HEK293 (cell line): ENCODE results near the gene CD46.

ENCODE experiments used
- GLIS2 ChIP-seq: fragments of 450-650 bp; formaldehyde crosslinking; IDR thresholded peaks from 2 replicates; pipeline ENCODE4 v1.5.1; 2016; ENCODE audit warnings: missing biosample characterization, missing genetic modification characterization
- ZNF140 ChIP-seq: fragments of 450-650 bp; formaldehyde crosslinking; IDR thresholded peaks from 2 replicates; pipeline ENCODE4 v1.5.1; 2016; ENCODE audit warnings: missing biosample characterization, missing genetic modification characterization
- ZNF274 ChIP-seq, 2 experiments: fragments of 200-500 bp in 1 of 2; fragments of 450-650 bp in 1 of 2; sonication (Bioruptor generic) in 1 of 2; formaldehyde crosslinking in 1 of 2; IDR thresholded peaks; 2 replicates each; pipeline versions ENCODE4 v1.5.1 to v1.6.1; 2014 to 2016; ENCODE audit warnings: borderline replicate concordance in 1 of 2, inconsistent platforms in 1 of 2, low read length in 1 of 2, missing biosample characterization in 1 of 2, missing genetic modification characterization in 1 of 2

DNA sequence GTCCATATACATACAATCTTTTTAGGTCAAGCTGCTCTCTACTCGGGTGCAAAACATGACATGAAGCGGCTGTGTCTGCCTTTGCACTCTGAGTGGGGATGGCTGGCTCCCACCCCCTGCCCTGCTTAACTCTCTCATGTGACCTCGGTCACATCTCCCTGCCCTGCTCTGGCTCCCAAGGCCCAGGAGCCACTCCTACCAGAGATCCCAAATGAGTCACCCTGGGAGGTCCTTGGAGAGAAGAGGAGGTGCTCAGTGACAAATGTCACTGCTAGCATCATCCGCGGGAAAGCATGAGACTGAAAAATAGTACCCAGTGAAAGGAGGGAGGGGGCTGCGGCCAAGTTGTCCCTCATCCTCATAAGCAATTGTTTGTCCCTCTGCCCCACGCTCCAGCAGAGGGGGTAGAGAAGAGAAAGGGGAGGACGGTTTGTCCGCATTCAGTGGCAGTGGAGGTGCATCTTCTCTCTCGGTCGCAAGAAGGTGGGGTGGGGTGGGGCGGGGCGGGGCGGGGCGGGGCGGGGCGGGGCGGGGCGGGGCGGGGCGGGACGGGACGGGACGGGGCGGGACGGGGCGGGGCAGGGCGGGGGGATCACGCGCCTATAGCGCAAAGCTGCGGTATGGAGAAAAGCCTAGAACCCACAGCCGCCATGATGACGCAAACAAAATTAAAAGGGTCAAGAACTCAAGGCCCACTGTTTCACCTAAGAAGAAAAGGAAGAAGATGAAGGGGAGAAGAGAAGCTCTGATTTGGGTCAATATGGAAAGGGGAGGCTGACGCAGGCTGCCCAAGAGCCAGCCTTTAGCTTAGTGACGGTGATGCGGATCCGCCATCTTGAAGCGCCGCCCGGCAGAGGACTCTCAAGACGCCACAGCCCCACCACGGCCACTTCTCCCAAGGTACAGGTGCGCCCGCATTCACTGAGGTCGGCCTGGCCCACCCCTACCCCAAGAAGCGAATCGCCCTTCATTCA lies 66.2 kb downstream of the CD46 start:
- TF ChIP-seq GLIS2 (no peak), ZNF140 (tag by site-specific recombination) (no peak), ZNF274 (IDR thresholded peaks at IDR 0.05; ENCODE audit: low read length) (no peak), ZNF274 (tag by site-specific recombination; IDR thresholded peaks at IDR 0.05; ENCODE audit: borderline replicate concordance) (no peak)
